Measurements from ENCODE around the gene RPL26.
"Not testable (repeated sequence)": the region's sequence is repeated elsewhere in the genome, so short reads cannot be mapped to it uniquely, and the experiment has no call there.

RPL26 gene

DNA sequence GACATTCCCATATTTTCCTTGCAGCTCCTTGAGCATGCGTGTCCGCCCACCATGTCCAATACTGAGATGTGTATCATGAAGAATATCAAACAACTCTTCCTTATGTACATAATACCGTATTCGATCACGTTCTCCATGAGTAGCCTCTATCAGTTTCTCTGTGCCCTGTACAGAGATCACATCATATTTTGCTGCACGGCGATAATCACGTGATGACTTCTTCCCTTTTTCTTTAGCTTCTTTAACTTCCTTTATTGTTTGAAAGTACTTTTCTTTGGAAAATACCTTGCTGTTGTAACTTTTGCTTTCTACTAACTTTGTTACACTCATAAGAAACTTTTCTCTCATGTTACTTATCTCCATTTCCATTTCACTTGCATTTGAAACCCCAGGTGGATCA lies 13.0 kb downstream of the RPL26 start:
- Mint-ChIP-seq H3K9me3 (no peaks in the 10 kb centered on the region), H3K36me3 (peaks cover 18 to 28% of the 10 kb centered on the region in 2 donors), H3K4me1 (peaks cover 6 to 15% of the 10 kb centered on the region in 2 donors), H3K4me3 (peak overlapping the region; percentile 2 to 40), H3K27me3 (no peaks in the 10 kb centered on the region), H3K27ac (peak overlapping the region; percentile 89)
- DNase-seq = no peak
- ATAC-seq (replicated peaks) = peak; percentile 41 to 65

DNA sequence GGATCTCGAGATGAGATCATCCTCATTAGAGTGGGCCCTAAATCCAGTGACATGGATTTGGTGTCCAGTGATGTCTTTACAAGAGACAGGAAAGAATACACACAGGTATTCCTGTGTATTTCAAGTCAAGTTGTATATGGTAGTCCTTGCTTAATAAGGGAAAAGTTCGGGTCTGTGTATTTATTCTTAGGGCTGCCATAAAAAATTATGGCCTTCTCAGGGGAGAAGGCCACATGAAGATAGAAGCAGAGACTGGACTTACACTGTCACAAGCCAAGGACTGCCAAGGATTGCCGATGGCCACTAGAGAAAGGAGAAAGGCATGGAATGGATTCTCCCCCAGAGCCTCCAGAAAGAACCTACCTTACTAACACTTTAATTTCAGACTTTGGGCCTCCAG lies 14.8 kb downstream of the RPL26 start:
- Mint-ChIP-seq H3K4me1 (peaks cover 6 to 15% of the 10 kb centered on the region in 2 donors), H3K36me3 (peaks cover 18 to 27% of the 10 kb centered on the region in 2 donors), H3K9me3 (no peaks in the 10 kb centered on the region), H3K4me3 (no peak overlapping the region), H3K27me3 (no peaks in the 10 kb centered on the region), H3K27ac (no peak overlapping the region)
- no peak for DNase-seq
- ATAC-seq (replicated peaks) = no peak

DNA sequence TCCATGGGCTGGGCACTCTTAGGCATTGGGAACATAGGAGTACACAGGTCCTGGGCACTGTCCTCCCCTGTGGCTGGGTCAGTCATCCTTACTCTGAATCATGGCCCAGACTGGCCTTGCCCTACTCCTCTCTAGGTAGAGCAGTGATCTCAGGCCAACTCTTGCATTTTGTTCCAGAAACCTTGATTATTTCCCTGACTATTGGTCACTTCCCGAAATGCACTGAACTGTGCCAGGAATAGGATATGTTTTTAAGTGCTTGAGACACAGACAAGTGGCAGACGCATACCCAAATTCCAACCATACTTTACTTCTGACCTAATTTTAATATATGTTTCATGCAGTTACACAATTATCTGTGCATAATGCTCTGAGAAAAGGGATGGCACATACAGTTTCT lies 16.8 kb downstream of the RPL26 start:
- Mint-ChIP-seq H3K4me1 (peaks cover 6 to 15% of the 10 kb centered on the region in 2 donors), H3K36me3 (peaks cover 13 to 23% of the 10 kb centered on the region in 2 donors), H3K9me3 (no peaks in the 10 kb centered on the region), H3K4me3 (no peak overlapping the region), H3K27ac (no peak overlapping the region), H3K27me3 (no peaks in the 10 kb centered on the region)
- ATAC-seq (replicated peaks) (no peak), DNase-seq (no peak)

DNA sequence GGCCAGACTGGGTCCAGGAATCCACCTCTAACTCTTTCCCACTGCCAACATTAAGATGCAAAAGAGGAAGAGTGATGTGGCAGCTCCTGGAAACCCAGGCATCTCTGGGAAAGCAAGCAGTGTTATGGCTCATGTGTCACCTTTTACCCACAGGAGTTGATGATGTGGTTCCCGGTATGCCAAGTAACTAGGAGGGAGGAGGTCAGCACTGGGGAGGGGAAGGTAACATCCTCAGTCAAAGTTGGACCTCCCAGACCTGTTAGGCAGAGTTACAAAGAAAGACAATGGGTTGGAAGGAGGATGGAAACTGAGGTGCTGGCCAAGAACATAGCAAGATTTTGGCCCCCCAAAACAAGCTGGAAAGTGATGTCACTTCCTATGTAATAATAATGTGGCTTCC lies 17.9 kb downstream of the RPL26 start:
- no peaks in the 10 kb centered on the region for H3K9me3 Mint-ChIP-seq
- peaks cover 13 to 21% of the 10 kb centered on the region in 2 donors for H3K36me3 Mint-ChIP-seq
- DNase-seq (no peak), ATAC-seq (replicated peaks) (no peak)
- no peaks in the 10 kb centered on the region for H3K27me3 Mint-ChIP-seq
- H3K27ac Mint-ChIP-seq = no peak overlapping the region
- H3K4me1 Mint-ChIP-seq = peaks cover 5 to 12% of the 10 kb centered on the region in 2 donors
- no peak overlapping the region for H3K4me3 Mint-ChIP-seq

DNA sequence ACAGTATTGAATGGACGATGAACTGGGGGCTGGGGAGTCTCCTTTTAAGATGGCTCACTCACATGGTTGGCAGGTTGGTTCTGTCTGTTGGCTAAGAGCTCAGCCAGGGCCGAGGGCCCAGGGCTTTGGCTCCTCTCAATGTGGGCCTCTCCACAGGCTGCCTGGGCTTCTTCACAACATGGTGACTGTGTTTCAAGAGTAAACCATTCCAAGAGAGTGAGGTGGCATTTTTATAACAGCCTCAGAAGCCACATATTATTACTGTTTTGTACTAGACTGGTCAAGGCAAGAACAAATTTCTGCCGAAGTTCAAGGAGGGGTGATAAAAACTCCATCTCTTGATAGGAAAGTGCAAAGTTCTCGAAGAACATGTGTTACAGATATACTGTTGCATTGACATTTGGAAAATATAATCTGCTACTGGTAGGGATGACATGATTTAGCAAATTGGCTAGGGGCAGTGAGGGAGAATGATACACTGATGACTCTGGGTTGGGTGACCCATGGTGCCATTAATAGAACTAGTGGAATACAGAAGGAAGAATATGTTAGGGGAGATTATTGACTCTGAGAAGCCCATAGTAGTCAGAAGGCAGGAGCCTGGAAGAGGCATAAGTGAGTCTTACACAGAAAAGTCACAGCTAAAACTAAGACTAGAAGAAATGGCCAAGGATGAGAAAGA lies 20.2 kb downstream of the RPL26 start:
- Mint-ChIP-seq H3K4me1 (peaks cover 6 to 7% of the 10 kb centered on the region in 2 donors), H3K27ac (no peak overlapping the region), H3K9me3 (no peaks in the 10 kb centered on the region), H3K36me3 (peaks cover 3 to 4% of the 10 kb centered on the region in 2 donors), H3K27me3 (no peaks in the 10 kb centered on the region), H3K4me3 (no peak overlapping the region)
- DNase-seq (no peak), ATAC-seq (replicated peaks) (no peak)

DNA sequence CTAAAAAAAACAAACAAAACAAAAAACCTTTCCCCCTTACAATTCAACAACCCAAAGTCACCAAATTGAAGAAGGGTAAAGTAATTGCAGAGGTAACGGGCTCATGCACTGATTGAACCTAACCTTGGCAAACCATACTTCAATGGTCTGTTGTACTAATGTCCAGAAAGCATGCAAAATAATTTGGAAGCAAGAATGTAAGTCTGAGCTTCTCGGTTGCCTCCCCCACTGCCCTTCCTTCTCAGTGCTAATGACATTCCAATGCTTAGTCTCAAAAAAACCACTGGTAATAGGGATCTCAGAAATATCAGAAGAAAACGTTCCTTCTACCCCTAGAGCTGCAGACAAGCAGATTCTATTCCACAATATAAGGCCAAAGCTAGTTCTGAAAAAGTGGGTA lies 22.2 kb downstream of the RPL26 start:
- H3K4me1 Mint-ChIP-seq = peaks cover 6 to 7% of the 10 kb centered on the region in 2 donors
- no peak for DNase-seq
- H3K27me3 Mint-ChIP-seq = no peaks in the 10 kb centered on the region
- ATAC-seq (replicated peaks) = no peak
- no peak overlapping the region for H3K27ac Mint-ChIP-seq
- no peak overlapping the region for H3K4me3 Mint-ChIP-seq
- no peaks in the 10 kb centered on the region for H3K9me3 Mint-ChIP-seq
- H3K36me3 Mint-ChIP-seq = peaks cover 0 to 4% of the 10 kb centered on the region in 2 donors

DNA sequence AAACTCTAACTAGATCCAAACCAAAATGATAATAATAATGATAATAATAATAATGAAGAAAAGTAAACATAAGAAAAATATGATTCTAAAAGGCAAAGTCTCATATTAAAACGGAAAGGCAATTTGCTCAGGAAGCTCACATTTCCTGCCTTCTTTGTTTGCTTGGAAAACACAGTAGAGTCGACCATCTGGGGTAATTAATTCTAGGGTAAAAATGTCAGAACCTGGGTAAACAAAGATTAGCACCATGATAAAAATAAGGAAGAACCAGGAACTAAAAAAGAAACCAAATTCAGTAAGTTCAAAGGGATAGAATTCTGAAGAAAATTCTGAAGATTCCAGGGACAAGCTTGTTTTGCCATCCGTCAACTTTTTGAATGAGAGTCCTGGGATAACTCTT lies 22.7 kb downstream of the RPL26 start:
- Mint-ChIP-seq H3K36me3 (peaks cover 0 to 4% of the 10 kb centered on the region in 2 donors), H3K27ac (no peak overlapping the region), H3K4me1 (peaks cover 6 to 7% of the 10 kb centered on the region in 2 donors), H3K9me3 (no peaks in the 10 kb centered on the region), H3K4me3 (no peak overlapping the region), H3K27me3 (no peaks in the 10 kb centered on the region)
- DNase-seq (no peak), ATAC-seq (replicated peaks) (no peak)

DNA sequence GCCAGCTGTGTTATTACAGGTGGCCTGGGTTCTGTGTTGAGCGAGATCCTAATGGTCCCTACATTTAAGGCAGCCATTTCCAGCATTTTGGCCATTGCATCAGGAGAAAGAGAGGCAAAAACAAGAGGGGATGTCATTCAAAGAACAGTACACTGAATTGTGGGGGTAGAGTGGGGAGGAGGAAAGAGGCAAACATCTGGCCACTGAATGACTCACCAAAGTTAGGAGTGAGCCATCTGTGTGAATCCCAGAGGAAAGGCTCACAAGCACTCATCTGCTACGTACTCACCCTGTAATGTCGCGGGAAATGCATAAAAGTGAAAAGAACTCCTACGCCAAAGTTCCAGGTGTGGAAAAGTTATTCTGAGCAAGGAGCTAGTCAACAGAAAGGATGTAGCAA lies 23.2 kb downstream of the RPL26 start:
- Mint-ChIP-seq H3K9me3 (no peaks in the 10 kb centered on the region), H3K4me3 (no peak overlapping the region), H3K27ac (no peak overlapping the region), H3K4me1 (peaks cover 6 to 7% of the 10 kb centered on the region in 2 donors), H3K36me3 (peaks cover 0 to 4% of the 10 kb centered on the region in 2 donors), H3K27me3 (no peaks in the 10 kb centered on the region)
- ATAC-seq (replicated peaks) = peak in 1 of 2 donors; percentile 58
- DNase-seq = no peak

DNA sequence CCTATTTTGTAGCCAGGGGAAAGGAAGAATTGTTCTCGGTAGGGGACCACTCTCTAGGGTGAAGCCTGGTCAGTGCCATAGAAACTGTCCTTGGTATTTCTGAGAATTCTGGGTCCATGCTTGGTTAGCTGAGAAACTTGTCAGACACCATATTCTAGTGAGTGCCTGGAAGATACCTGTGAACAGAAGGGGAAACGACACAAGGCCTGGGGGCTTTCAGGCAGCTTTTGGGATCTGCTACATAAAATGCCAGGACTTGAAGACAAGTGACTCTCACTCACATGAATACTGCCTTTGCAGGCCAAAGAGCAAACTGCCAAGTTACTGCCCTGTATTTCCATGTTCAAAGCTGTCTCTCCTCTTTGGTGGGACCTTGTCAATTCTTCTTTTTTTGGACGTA lies 25.1 kb downstream of the RPL26 start:
- no peaks in the 10 kb centered on the region for H3K27me3 Mint-ChIP-seq
- no peaks in the 10 kb centered on the region for H3K9me3 Mint-ChIP-seq
- peaks cover 0 to 2% of the 10 kb centered on the region in 2 donors for H3K36me3 Mint-ChIP-seq
- no peak for DNase-seq
- H3K4me1 Mint-ChIP-seq = peaks cover 7 to 11% of the 10 kb centered on the region in 2 donors
- H3K4me3 Mint-ChIP-seq = no peak overlapping the region
- no peak for ATAC-seq (replicated peaks)
- H3K27ac Mint-ChIP-seq = no peak overlapping the region

DNA sequence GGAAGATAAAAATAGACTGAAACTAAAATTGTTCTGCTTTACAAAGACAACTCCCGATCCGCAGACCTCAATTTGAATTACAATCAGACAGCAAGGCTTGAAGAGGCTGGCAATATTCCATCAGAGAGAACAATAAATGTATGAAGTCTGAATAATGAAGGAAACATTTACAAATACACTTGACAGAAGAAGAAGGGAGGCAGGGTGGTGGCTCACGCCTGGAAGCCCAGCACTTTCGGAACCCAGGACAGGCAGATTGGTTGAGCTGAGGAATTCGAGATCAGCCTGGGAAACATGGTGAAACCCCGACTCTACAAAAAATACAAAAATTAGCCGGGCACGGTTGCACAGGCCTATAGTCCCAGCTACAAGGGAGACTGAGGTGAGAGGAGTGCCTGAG lies 28.8 kb downstream of the RPL26 start:
- Mint-ChIP-seq H3K4me1 (peaks cover 0 to 5% of the 10 kb centered on the region in 2 donors), H3K36me3 (peaks cover 0 to 2% of the 10 kb centered on the region in 2 donors), H3K4me3 (no peak overlapping the region), H3K9me3 (no peaks in the 10 kb centered on the region), H3K27me3 (peaks cover 5 to 11% of the 10 kb centered on the region in 2 donors), H3K27ac (no peak overlapping the region)
- DNase-seq (no peak), ATAC-seq (replicated peaks) (no peak)

DNA sequence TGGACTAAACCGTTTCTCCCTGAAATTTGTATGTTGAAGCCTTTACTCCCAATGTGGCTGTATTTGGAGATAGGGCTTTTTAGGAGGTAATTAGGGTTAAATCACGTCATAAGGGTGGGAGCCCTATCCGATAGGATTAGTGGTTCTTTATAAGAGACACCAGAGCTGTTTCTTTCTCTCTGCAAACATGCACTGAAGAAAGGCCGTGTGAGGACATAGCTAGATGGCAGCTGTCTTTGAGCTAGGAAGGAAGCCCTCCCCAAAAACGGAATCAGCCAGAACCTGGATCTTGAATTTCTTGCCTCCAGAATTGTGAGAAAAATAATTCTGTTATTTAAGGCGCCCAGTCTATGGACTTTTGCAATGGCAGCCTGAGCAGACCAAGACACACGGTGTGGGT lies 29.3 kb downstream of the RPL26 start:
- Mint-ChIP-seq H3K27ac (no peak overlapping the region), H3K36me3 (peaks cover 0 to 2% of the 10 kb centered on the region in 2 donors), H3K4me1 (peaks cover 0 to 5% of the 10 kb centered on the region in 2 donors), H3K9me3 (no peaks in the 10 kb centered on the region), H3K27me3 (peaks cover 5 to 11% of the 10 kb centered on the region in 2 donors), H3K4me3 (no peak overlapping the region)
- no peak for ATAC-seq (replicated peaks)
- DNase-seq = no peak

DNA sequence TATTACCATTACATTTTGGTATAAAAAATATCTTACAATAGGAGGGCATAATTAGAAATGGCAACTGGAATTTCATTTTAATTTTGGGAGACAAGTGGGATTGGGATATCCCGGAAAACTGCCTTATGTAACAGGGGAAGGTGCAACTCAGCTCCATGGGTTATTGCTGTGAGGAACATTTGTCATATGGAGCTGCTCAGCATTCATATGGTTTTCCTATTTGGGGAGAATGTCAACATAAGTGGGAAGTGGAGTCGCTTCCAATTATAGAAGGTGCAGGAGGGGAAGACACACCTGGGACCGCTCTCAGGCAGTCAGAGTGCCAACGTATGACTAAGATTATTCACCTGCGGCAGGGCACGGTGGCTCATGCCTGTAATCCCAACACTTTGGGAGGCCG lies 32.7 kb downstream of the RPL26 start:
- H3K4me3 Mint-ChIP-seq = no peak overlapping the region
- ATAC-seq (replicated peaks) (no peak), DNase-seq (no peak)
- peaks cover 0 to 5% of the 10 kb centered on the region in 2 donors for H3K4me1 Mint-ChIP-seq
- H3K27ac Mint-ChIP-seq = no peak overlapping the region
- H3K36me3 Mint-ChIP-seq = no peaks in the 10 kb centered on the region
- peaks cover 26 to 31% of the 10 kb centered on the region in 2 donors for H3K27me3 Mint-ChIP-seq
- no peaks in the 10 kb centered on the region for H3K9me3 Mint-ChIP-seq

DNA sequence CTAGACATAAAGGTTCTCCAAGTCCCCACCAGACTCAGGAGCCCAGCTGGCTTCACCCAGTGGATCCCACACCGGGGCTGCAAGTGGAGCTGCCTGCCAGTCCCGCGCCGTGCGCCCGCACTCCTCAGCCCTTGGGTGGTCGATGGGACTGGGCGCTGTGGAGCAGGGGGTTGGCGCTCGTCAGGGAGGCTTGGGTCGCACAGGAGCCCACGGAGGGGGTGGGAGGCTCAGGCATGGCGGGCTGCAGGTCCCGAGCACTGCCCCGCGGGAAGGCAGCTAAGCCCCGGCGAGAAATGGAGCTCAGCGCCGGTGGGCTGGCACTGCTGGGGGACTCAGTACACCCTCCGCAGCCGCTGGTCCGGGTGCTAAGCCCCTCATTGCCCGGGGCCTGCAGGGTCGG lies 36.0 kb downstream of the RPL26 start:
- not testable (repeated sequence) for H3K4me3 Mint-ChIP-seq; H3K9me3 Mint-ChIP-seq; ATAC-seq (replicated peaks); H3K4me1 Mint-ChIP-seq; H3K27ac Mint-ChIP-seq; H3K36me3 Mint-ChIP-seq; DNase-seq
- H3K27me3 Mint-ChIP-seq = peaks cover 27 to 40% of the 10 kb centered on the region in 2 donors

DNA sequence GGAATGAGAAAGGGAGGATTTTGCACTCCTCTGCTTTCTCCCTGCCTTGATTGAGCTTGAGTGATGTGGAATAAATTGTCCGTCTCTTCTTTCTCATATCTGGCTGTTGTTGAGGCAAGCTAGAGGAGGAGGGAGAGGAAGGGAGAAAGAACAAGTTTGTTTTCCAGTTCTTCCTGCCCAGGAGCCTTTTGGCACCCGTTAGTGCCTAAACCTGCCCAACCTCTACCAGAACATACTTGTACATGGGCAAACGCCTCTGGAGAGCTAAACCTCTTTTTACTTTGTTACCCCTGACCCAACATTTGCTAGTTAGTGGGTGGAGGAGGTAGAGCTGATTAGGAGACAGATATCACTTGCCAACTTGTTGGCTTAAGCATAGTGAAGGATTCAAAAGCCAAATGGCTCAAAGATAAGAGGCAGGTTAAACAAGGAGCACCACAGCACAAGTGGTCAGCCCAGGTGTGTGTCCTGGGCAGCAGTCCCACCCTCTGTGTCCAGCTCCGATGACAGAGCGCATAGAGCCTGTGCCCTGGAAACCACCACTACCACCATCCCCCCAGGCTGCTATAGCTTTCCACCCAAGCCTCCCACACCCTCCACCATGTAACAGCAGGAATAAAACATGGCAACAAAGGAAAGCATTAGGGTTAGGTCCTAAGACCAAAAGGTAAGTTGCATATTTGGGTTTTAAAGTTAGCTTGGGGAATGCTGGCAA lies 36.9 kb downstream of the RPL26 start:
- no peak overlapping the region for H3K27ac Mint-ChIP-seq
- no peak for ATAC-seq (replicated peaks)
- peaks cover 27 to 40% of the 10 kb centered on the region in 2 donors for H3K27me3 Mint-ChIP-seq
- H3K4me1 Mint-ChIP-seq = no peaks in the 10 kb centered on the region
- DNase-seq = no peak
- H3K4me3 Mint-ChIP-seq = no peak overlapping the region
- H3K9me3 Mint-ChIP-seq = no peaks in the 10 kb centered on the region
- no peaks in the 10 kb centered on the region for H3K36me3 Mint-ChIP-seq

DNA sequence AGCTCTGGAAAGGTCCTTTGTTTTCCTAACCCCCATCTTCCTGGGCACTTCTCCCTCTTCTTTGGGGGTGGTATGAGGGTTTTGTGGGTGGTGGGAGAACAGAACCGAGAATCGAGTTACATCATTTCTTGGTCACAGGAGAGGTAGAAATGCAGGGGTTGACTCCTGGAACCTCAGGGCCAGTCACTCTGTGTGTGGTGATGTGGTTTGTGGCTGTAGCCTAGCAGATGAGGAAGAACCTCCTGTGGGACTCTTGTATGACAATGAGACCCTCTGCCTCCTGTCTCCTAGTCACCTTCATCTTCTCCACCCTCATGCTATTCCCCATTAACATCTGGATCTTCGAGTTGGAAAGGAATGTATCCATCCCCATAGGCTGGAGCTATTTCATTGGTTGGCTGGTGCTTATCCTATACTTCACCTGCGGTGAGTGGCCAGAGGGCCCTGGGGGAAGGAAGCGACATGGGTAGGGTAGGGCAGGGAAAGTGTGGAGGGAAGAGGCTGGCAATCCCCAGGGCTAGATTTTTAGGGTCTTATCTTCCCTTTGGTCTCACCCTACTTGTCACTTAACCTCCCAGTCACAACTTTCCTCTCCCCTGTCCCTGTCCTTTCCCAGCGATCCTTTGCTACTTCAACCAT lies 37.8 kb downstream of the RPL26 start:
- DNase-seq (no peak), ATAC-seq (replicated peaks) (peak; percentile 45 to 53)
- Mint-ChIP-seq H3K36me3 (no peaks in the 10 kb centered on the region), H3K4me3 (no peak overlapping the region), H3K4me1 (no peaks in the 10 kb centered on the region), H3K27me3 (peaks cover 27 to 36% of the 10 kb centered on the region in 2 donors), H3K9me3 (no peaks in the 10 kb centered on the region), H3K27ac (no peak overlapping the region)

All from stimulated activated naive B cell treated with anti-CD40 and anti-IgM and Interleukin-4, amounts not matched to agents 10 μg/mL and 1 μg/mL and 100 μg/mL, for 72 hours (primary cell).